GM23338 (cell line): ENCODE data around the gene CCNY. TPM values are rescaled to one million over a fixed set of nuclear protein-coding genes. Genes with fewer than 3 reads are reported as not detected.

Experiments used
- ATAC-seq: fragments of 200-7000 bp; cut with Tn5 transposase; 3 replicates; pipeline ENCODE4 v1.9.1; 2020
- DNase-seq: peaks from one replicate; pipeline ENCODE4 v3.0.0-alpha.2; 2015; ENCODE audit warnings: low spot score
- H2AFZ ChIP-seq: fragments of 200-600 bp; sonication (generic); 2 replicates; pipeline ENCODE4 v1.8.0; 2016; ENCODE audit warnings: antibody characterized with exemption, mild to moderate bottlenecking, moderate library complexity
- H3F3A ChIP-seq: fragments of 200-600 bp; sonication (generic); replicated peaks from 2 replicates; pipeline ENCODE4 v1.8.0; 2017; ENCODE audit warnings: antibody characterized with exemption, mixed run types, low read depth
- H3K27ac ChIP-seq: fragments of 200-600 bp; sonication (generic); 2 replicates; pipeline ENCODE4 v1.6.1; 2016; ENCODE audit warnings: low read depth
- H3K27me3 ChIP-seq: fragments of 200-600 bp; sonication (generic); 2 replicates; pipeline ENCODE4 v1.8.0; 2016; ENCODE audit warnings: mild to moderate bottlenecking, mixed run types, moderate library complexity; ENCODE audit not compliant: insufficient read depth
- H3K36me3 ChIP-seq: fragments of 200-600 bp; sonication (generic); 2 replicates; pipeline ENCODE4 v1.8.0; 2016; ENCODE audit warnings: mild to moderate bottlenecking; ENCODE audit not compliant: insufficient read depth
- H3K4me1 ChIP-seq: fragments of 200-600 bp; sonication (generic); 2 replicates; pipeline ENCODE4 v1.8.0; 2016; ENCODE audit warnings: mild to moderate bottlenecking, moderate library complexity; ENCODE audit not compliant: insufficient read depth
- H3K4me2 ChIP-seq: fragments of 200-600 bp; sonication (generic); 2 replicates; pipeline ENCODE4 v1.7.1; 2017; ENCODE audit warnings: mixed run types
- H3K4me3 ChIP-seq: fragments of 200-600 bp; sonication (generic); 2 replicates; pipeline ENCODE4 v1.6.1; 2016; ENCODE audit warnings: mixed run types
- H3K79me2 ChIP-seq: fragments of 200-600 bp; sonication (generic); replicated peaks from 2 replicates; pipeline ENCODE4 v1.8.0; 2017; ENCODE audit warnings: mild to moderate bottlenecking; ENCODE audit not compliant: insufficient read depth
- H3K9me2 ChIP-seq: fragments of 200-600 bp; sonication (generic); 2 replicates; pipeline ENCODE4 v1.8.0; 2017; ENCODE audit not compliant: insufficient read depth
- H4K20me1 ChIP-seq: fragments of 200-600 bp; sonication (generic); replicated peaks from 2 replicates; pipeline ENCODE4 v1.8.0; 2017; ENCODE audit warnings: mild to moderate bottlenecking; ENCODE audit not compliant: insufficient read depth
- H3K27ac Mint-ChIP-seq: 2 replicates; pipeline ENCODE4 v1.8.0; 2020; ENCODE audit warnings: inconsistent platforms, mild to moderate bottlenecking, moderate library complexity, mixed read lengths
- H3K27me3 Mint-ChIP-seq: 3 replicates; pipeline ENCODE4 v1.8.0; 2022; ENCODE audit warnings: low read depth, mild to moderate bottlenecking, moderate library complexity, mixed read lengths, inconsistent platforms; ENCODE audit not compliant: insufficient read depth, poor library complexity
- H3K36me3 Mint-ChIP-seq: 3 replicates; pipeline ENCODE4 v1.8.0; 2021; ENCODE audit warnings: low read depth, mild to moderate bottlenecking, inconsistent platforms, moderate library complexity, mixed read lengths
- H3K4me1 Mint-ChIP-seq: 3 replicates; pipeline ENCODE4 v1.8.0; 2020; ENCODE audit warnings: mild to moderate bottlenecking, inconsistent platforms, mixed read lengths
- H3K4me3 Mint-ChIP-seq: 3 replicates; pipeline ENCODE4 v1.8.0; 2021; ENCODE audit warnings: moderate library complexity, mild to moderate bottlenecking, inconsistent platforms, mixed read lengths
- H3K9me3 Mint-ChIP-seq: 3 replicates; pipeline ENCODE4 v1.8.0; 2020; ENCODE audit warnings: moderate library complexity, mild to moderate bottlenecking, inconsistent platforms, mixed read lengths
- CREB1 ChIP-seq: fragments of 250-450 bp; sonication (Bioruptor Pico); IDR thresholded peaks from 2 replicates; pipeline ENCODE4 v1.5.0; 2020; ENCODE audit warnings: low read depth, mild to moderate bottlenecking, moderate library complexity
- CTCF ChIP-seq, 2 experiments: fragments of 200-600 bp in 1 of 2; sonication (generic) in 1 of 2; conservative IDR thresholded peaks; 2 replicates each; pipeline versions ENCODE4 v1.5.1 to v1.6.1; 2016 to 2017; ENCODE audit warnings: antibody characterized with exemption in 2 of 2, low read depth in 2 of 2, mild to moderate bottlenecking in 2 of 2, moderate library complexity in 1 of 2
- EZH2 ChIP-seq: fragments of 200-600 bp; sonication (generic); IDR thresholded peaks from one replicate; pipeline ENCODE4 v1.8.0; 2017; ENCODE audit warnings: antibody characterized with exemption, mild to moderate bottlenecking, low read depth; ENCODE audit not compliant: unreplicated experiment
- EZH2phosphoT487 ChIP-seq: fragments of 200-600 bp; sonication (generic); IDR thresholded peaks from one replicate; pipeline ENCODE4 v1.8.1; 2018; ENCODE audit warnings: antibody characterized with exemption; ENCODE audit not compliant: unreplicated experiment
- JUNB ChIP-seq: IDR thresholded peaks from one replicate; pipeline ENCODE4 v1.6.1; 2016; ENCODE audit warnings: antibody characterized with exemption; ENCODE audit not compliant: unreplicated experiment
- NANOG ChIP-seq: IDR thresholded peaks from 2 replicates; pipeline ENCODE4 v1.6.1; 2016; ENCODE audit warnings: antibody characterized with exemption, borderline replicate concordance
- POLR2AphosphoS5 ChIP-seq: IDR thresholded peaks from 2 replicates; pipeline ENCODE4 v1.6.1; 2016; ENCODE audit warnings: antibody characterized with exemption, low read depth
- STAT1 ChIP-seq: IDR thresholded peaks from one replicate; pipeline ENCODE4 v1.6.1; 2016; ENCODE audit warnings: antibody characterized with exemption; ENCODE audit not compliant: unreplicated experiment
- ZNF114 ChIP-seq: fragments of 250-450 bp; sonication (Bioruptor Pico); IDR thresholded peaks from 2 replicates; pipeline ENCODE4 v1.5.0; 2020; ENCODE audit warnings: mild to moderate bottlenecking, moderate library complexity
- ZNF331 ChIP-seq: fragments of 250-450 bp; sonication (Bioruptor Pico); IDR thresholded peaks from 2 replicates; pipeline ENCODE4 v1.5.0; 2020; ENCODE audit warnings: low read depth, mild to moderate bottlenecking, moderate library complexity
- polyA plus RNA-seq: library from polyadenylated mRNA; unstranded; fragments of >200 nt; fragmentation: Nextera tagmentation; extraction: Ambion mirVana; gene quantifications from 2 replicates; pipeline ENCODE4 v1.2.1, GENCODE V29; 2016
- total RNA-seq: library from RNA; depleted of rRNA; stranded (reverse); fragments of >200 nt; shearing (Covaris generic); gene quantifications from 2 replicates; pipeline ENCODE4 v1.2.3, GENCODE V29; 2014
- TF ChIP-seq, protein P1 (sequence below): IDR thresholded peaks from one replicate; pipeline ENCODE4 v1.6.1; 2018; ENCODE audit warnings: antibody characterized with exemption; ENCODE audit not compliant: unreplicated experiment
- TF ChIP-seq, protein P2 (sequence below): IDR thresholded peaks from 2 replicates; pipeline ENCODE4 v1.6.1; 2016; ENCODE audit warnings: antibody characterized with exemption

Gene CCNY
- total and polyA plus RNA-seq, 2 experiments from 2014 or later = 14.2 to 29.0 TPM

DNA sequence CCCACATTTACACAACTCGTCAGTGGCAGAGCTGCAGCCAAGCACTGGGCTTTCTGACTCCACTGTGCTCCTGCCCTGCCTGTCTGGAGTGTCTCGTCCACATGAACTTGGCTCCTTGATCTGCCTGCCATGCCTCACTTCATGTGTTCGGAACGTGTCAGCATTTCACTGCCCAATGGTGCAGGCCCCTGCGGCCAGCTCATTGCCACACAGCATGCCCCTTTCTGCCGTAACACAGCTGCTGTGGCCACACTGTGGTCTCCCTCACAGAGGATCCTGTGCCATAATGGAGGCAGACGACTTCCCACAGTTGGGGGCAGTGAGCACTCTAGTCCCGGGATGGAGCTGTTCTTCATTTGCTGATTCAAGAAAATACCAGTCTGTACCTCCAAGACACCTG is 174.6 kb downstream of the CCNY start:
- TF ChIP-seq ZNF331 (CRISPR knock-in tag) = no peak
- Mint-ChIP-seq H3K27me3 (peaks cover 6% of the 10 kb centered on the region), H3K9me3 (no peaks in the 10 kb centered on the region), H3K4me3 (no peak overlapping the region), H3K36me3 (no peaks in the 10 kb centered on the region; the same call in 2 of the 3 replicates), H3K27ac (peak overlapping the region; percentile 42; the same call in 1 of the 2 replicates), H3K4me1 (peaks cover 24% of the 10 kb centered on the region)
- H3K9me2 ChIP-seq = no peaks in the 10 kb centered on the region
- H3K36me3 ChIP-seq = no peaks in the 10 kb centered on the region
- H3K79me2 ChIP-seq = peaks cover 9% of the 10 kb centered on the region
- no peak for ATAC-seq
- no peaks in the 10 kb centered on the region for H3K27me3 ChIP-seq
- no peak overlapping the region for H2AFZ ChIP-seq
- no peak overlapping the region for H3K27ac ChIP-seq
- DNase-seq = no peak
- H3K4me3 ChIP-seq = no peak overlapping the region
- no peaks in the 10 kb centered on the region for H3F3A ChIP-seq
- peaks cover 18% of the 10 kb centered on the region; the same call in 1 of the 2 replicates for H3K4me1 ChIP-seq
- no peak overlapping the region for H3K4me2 ChIP-seq
- no peaks in the 10 kb centered on the region; the same call in 1 of the 2 replicates for H4K20me1 ChIP-seq

DNA sequence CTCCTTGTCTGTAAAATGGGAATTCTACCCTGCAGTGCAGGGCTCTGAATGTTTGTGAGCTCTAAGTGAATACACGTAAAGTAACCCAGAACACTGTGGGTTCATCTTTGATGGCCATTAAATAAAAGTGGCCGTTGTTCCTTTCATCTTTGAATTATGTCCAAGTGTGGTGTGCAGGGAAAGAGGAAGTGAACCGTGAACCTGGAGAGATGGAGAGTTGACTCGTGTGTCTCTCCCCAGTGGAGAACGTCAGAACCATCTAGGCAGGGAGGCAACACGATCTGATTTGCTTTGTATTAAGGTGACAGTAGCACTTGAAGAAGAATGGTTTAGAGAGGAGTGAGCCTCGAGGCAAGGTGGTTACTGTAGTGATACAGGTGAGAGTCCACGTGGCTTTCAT is 175.3 kb downstream of the CCNY start:
- no peak for ATAC-seq
- TF ChIP-seq, protein P1, sequence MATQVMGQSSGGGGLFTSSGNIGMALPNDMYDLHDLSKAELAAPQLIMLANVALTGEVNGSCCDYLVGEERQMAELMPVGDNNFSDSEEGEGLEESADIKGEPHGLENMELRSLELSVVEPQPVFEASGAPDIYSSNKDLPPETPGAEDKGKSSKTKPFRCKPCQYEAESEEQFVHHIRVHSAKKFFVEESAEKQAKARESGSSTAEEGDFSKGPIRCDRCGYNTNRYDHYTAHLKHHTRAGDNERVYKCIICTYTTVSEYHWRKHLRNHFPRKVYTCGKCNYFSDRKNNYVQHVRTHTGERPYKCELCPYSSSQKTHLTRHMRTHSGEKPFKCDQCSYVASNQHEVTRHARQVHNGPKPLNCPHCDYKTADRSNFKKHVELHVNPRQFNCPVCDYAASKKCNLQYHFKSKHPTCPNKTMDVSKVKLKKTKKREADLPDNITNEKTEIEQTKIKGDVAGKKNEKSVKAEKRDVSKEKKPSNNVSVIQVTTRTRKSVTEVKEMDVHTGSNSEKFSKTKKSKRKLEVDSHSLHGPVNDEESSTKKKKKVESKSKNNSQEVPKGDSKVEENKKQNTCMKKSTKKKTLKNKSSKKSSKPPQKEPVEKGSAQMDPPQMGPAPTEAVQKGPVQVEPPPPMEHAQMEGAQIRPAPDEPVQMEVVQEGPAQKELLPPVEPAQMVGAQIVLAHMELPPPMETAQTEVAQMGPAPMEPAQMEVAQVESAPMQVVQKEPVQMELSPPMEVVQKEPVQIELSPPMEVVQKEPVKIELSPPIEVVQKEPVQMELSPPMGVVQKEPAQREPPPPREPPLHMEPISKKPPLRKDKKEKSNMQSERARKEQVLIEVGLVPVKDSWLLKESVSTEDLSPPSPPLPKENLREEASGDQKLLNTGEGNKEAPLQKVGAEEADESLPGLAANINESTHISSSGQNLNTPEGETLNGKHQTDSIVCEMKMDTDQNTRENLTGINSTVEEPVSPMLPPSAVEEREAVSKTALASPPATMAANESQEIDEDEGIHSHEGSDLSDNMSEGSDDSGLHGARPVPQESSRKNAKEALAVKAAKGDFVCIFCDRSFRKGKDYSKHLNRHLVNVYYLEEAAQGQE = no peak
- TF ChIP-seq CTCF (conservative IDR thresholded peaks at IDR 0.05; ENCODE audit: low read depth in 2 of 2) (no peak), NANOG (no peak), EZH2 (no peak), POLR2AphosphoS5 (no peak), EZH2phosphoT487 (no peak), ZNF331 (CRISPR knock-in tag) (no peak), STAT1 (no peak), ZNF114 (CRISPR knock-in tag) (no peak), JUNB (no peak), CREB1 (CRISPR knock-in tag) (no peak)
- TF ChIP-seq, protein P2, sequence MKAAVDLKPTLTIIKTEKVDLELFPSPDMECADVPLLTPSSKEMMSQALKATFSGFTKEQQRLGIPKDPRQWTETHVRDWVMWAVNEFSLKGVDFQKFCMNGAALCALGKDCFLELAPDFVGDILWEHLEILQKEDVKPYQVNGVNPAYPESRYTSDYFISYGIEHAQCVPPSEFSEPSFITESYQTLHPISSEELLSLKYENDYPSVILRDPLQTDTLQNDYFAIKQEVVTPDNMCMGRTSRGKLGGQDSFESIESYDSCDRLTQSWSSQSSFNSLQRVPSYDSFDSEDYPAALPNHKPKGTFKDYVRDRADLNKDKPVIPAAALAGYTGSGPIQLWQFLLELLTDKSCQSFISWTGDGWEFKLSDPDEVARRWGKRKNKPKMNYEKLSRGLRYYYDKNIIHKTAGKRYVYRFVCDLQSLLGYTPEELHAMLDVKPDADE = no peak

More for the DNA sequence above, 175.3 kb downstream of the CCNY start:
- H3K36me3 ChIP-seq = no peaks in the 10 kb centered on the region
- H3K9me2 ChIP-seq = no peaks in the 10 kb centered on the region
- H3K4me3 Mint-ChIP-seq = no peak overlapping the region
- H3F3A ChIP-seq = no peaks in the 10 kb centered on the region
- no peak overlapping the region for H3K4me3 ChIP-seq
- no peak overlapping the region for H2AFZ ChIP-seq
- no peak overlapping the region for H3K27ac ChIP-seq
- DNase-seq = no peak
- H3K4me1 ChIP-seq = peaks cover 11% of the 10 kb centered on the region; the same call in 1 of the 2 replicates
- peaks cover 19% of the 10 kb centered on the region for H3K4me1 Mint-ChIP-seq
- peaks cover 9% of the 10 kb centered on the region; the same call in 1 of the 2 replicates for H3K79me2 ChIP-seq
- H3K27me3 ChIP-seq = no peaks in the 10 kb centered on the region
- no peaks in the 10 kb centered on the region for H3K9me3 Mint-ChIP-seq
- no peaks in the 10 kb centered on the region; the same call in 1 of the 2 replicates for H4K20me1 ChIP-seq
- H3K36me3 Mint-ChIP-seq = no peaks in the 10 kb centered on the region; the same call in 2 of the 3 replicates
- no peak overlapping the region for H3K4me2 ChIP-seq
- H3K27ac Mint-ChIP-seq = no peak overlapping the region
- peaks cover 6% of the 10 kb centered on the region for H3K27me3 Mint-ChIP-seq
